ENCODE results near the gene CAMSAP3. TPM values are rescaled to one million over a fixed set of nuclear protein-coding genes. Genes with fewer than 3 reads are reported as not detected.
A peak's percentile ranks its signal among the peaks of the same experiment; 100 is the strongest.

Gene CAMSAP3
- total RNA-seq, 6 experiments from 2014 or later: 21.8 to 31.9 (median 23.4) TPM

DNA sequence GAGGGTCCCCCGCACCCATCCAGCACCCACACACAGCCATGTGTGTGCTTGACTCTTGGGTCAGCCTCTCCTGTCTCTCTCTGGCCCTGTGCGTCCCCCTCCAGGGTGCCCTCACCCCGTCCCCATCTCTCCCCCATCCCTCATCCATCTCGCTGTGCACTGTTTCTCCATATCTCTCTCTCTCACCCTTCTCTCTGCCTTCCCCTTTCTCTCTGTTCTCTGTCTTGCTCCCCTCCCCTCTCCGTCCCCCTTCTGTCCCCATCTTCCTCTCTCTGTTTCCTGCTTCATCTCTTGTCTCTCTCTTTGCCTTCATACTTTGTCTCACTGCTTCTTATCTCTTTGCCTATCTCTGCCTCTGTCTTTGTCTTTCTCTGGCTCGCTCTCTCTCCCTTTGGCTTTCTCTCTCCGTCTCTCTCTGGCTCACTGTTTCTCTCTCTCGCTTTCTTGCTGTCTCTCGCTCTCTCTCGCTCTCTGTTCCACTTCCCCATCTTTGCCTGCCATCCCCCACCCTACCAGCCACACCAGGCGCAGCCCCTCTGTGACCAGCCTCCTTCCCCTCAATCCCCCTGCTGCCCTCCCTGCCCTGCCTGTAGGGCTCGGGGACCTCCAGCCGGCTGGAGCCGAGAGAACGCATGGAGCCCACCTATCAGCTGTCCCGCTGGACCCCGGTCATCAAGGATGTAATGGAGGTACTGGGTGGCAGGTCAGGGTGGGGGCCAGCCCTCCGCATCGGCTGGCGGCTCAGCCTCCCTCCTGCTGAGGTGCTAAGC lies 50.2 kb downstream of the CAMSAP3 start:
- 70% methylated on average over 13 of the region's 20 CpGs for WGBS (ENCODE audit: insufficient coverage, low coverage, low lambda C conversion rate, missing lambda C conversion rate)
- ATAC-seq (no peak), DNase-seq (peak in 1 of 3 donors; percentile 21)
- Histone ChIP-seq H3K36me3 (no peaks in the 10 kb centered on the region), H3K4me3 (no peak overlapping the region), H3K27ac (no peak overlapping the region), H3K4me1 (no peaks in the 10 kb centered on the region), H3K9me3 (no peaks in the 10 kb centered on the region), H3K27me3 (no peaks in the 10 kb centered on the region)
- intact Hi-C loops (cut with DNase I): no loop called here
- TF ChIP-seq, protein P1, sequence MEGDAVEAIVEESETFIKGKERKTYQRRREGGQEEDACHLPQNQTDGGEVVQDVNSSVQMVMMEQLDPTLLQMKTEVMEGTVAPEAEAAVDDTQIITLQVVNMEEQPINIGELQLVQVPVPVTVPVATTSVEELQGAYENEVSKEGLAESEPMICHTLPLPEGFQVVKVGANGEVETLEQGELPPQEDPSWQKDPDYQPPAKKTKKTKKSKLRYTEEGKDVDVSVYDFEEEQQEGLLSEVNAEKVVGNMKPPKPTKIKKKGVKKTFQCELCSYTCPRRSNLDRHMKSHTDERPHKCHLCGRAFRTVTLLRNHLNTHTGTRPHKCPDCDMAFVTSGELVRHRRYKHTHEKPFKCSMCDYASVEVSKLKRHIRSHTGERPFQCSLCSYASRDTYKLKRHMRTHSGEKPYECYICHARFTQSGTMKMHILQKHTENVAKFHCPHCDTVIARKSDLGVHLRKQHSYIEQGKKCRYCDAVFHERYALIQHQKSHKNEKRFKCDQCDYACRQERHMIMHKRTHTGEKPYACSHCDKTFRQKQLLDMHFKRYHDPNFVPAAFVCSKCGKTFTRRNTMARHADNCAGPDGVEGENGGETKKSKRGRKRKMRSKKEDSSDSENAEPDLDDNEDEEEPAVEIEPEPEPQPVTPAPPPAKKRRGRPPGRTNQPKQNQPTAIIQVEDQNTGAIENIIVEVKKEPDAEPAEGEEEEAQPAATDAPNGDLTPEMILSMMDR (IDR thresholded peaks at IDR 0.05): no peak
- no peak for TF ChIP-seq POLR2A (IDR thresholded peaks at IDR 0.05)

DNA sequence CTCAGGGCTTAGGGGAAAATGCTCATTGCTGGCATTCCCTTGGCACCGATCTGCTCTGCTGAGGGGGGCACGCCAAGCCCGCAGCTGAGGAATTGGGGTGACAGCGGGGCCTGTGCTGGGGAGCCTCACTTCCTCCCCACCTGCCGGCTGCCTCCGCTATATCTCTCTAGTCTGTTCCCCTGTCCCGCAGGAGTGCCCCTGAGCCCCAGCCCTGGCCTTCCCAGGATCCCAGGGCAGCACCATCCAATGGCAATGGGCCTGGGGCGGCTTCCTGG lies 50.7 kb downstream of the CAMSAP3 start:
- DNase-seq (peak in 1 of 3 donors; percentile 14), ATAC-seq (no peak)
- no peaks in the 10 kb centered on the region for H3K27me3 ChIP-seq
- no peak for TF ChIP-seq POLR2A (IDR thresholded peaks at IDR 0.05)
- TF ChIP-seq, protein P1 (IDR thresholded peaks at IDR 0.05): no peak
- no peak overlapping the region for H3K27ac ChIP-seq
- H3K36me3 ChIP-seq: no peaks in the 10 kb centered on the region
- no CpG with 5 or more reads among the region's 8 CpGs for WGBS (ENCODE audit: insufficient coverage, low coverage, low lambda C conversion rate, missing lambda C conversion rate)
- no peak overlapping the region for H3K4me3 ChIP-seq
- H3K9me3 ChIP-seq: no peaks in the 10 kb centered on the region
- intact Hi-C loops (cut with DNase I): no loop called here
- H3K4me1 ChIP-seq: no peaks in the 10 kb centered on the region

DNA sequence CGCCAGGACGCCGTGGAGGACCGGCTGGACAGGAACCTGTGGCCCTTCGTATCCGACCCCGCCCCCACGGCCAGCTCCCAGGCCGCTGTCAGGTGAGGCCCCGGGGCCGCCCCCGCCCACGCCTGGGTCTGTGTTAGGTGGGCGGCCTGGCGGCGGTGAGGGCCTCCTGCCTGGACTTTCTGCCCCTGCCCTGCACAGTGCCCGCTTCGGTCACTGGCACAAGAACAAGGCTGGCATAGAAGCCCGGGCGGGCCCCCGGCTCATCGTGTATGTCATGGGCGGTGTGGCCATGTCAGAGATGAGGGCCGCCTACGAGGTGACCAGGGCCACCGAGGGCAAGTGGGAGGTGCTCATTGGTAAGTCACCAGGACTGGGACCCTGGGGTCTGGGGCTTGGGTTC lies 51.5 kb downstream of the CAMSAP3 start:
- Histone ChIP-seq H3K4me1 (peaks cover 0 to 4% (median under 1%) of the 10 kb centered on the region in 4 donors), H3K27me3 (no peaks in the 10 kb centered on the region), H3K27ac (no peak overlapping the region), H3K4me3 (no peak overlapping the region), H3K36me3 (no peaks in the 10 kb centered on the region), H3K9me3 (no peaks in the 10 kb centered on the region)
- no peak for ATAC-seq
- TF ChIP-seq, protein P1 (IDR thresholded peaks at IDR 0.05): no peak
- TF ChIP-seq POLR2A (IDR thresholded peaks at IDR 0.05): no peak
- intact Hi-C loops (cut with DNase I): no loop called here
- WGBS (ENCODE audit: insufficient coverage, low coverage, low lambda C conversion rate, missing lambda C conversion rate): 65% methylated on average over 6 of the region's 26 CpGs
- peak in 1 of 3 donors; percentile 45 for DNase-seq

DNA sequence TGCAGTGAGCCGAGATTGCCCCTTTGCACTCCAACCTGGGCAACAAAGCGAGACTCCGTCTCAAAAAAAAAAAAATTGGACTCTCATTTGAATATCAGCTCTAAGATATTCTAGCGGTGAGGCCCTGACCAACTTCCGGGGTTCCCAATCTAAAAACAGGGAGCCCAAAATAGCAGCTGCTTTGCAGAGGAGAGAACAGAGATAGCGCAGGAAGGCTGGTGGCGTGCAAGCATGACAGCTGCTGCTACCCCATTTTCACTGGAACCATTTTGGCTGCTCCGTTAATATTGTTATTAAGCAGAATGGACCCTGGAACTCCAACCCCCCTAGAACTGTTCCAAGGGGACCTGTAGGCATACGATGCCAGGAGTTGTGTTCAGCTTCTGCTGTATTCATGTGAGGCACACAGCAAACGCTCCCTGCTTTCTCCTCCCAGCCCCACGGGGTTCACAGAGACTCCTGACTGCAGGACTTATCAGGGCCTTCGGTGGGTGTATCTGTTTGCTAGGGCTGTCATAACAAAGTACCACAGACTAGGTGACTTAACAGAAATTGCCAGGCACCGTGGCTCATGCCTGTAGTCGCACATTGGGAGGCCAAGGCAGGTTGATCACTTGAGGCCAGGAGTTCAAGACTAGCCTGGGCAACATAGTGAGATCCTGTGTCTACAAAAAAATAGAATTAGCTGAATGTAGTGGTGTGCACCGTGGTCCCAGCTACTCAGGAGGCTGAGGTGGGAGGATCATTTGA lies 52.8 kb downstream of the CAMSAP3 start:
- Histone ChIP-seq H3K36me3 (no peaks in the 10 kb centered on the region), H3K27me3 (no peaks in the 10 kb centered on the region), H3K27ac (no peak overlapping the region), H3K9me3 (no peaks in the 10 kb centered on the region), H3K4me3 (no peak overlapping the region), H3K4me1 (peaks cover 0 to 9% (median 3%) of the 10 kb centered on the region in 4 donors)
- TF ChIP-seq, protein P1 (IDR thresholded peaks at IDR 0.05): no peak
- TF ChIP-seq POLR2A (IDR thresholded peaks at IDR 0.05): no peak
- 77% methylated on average over 8 of the region's 15 CpGs for WGBS (ENCODE audit: insufficient coverage, low coverage, low lambda C conversion rate, missing lambda C conversion rate)
- ATAC-seq (no peak), DNase-seq (no peak)
- intact Hi-C loops (cut with DNase I): no loop called here
